ENCODE measurements around the gene AMPH.

DNA sequence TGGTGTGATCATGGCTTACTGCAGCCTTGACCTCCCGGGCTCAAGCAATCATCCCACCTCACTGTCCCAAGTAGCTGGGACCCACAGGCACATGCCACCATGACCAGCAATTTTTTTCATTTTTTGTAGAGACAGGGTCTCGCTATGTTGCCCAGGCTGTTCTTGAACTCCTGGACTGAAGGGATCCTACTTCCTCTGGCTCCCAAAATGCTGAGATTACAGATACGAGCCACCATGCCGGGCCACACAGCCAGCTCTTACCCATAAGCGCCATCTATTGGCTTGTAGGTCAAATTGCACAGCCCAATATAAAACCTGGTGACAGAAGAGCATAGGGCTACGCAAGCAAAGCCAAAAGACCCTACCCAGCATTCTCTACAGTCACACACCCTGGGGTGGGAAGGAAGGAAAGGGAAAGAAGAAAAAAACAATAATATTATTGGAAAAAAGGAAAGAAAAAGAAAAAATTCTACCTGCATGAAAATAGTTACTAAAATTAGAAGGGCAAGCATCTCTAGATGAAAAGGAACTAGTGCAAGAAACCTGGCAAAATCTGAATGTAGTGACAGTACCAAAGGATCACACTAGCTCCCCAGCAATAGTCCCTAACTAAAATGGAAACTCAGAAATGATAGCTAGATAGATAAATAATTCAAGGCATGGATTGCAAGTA is 29.4 kb upstream of the AMPH start:
- TF ChIP-seq, protein P1, sequence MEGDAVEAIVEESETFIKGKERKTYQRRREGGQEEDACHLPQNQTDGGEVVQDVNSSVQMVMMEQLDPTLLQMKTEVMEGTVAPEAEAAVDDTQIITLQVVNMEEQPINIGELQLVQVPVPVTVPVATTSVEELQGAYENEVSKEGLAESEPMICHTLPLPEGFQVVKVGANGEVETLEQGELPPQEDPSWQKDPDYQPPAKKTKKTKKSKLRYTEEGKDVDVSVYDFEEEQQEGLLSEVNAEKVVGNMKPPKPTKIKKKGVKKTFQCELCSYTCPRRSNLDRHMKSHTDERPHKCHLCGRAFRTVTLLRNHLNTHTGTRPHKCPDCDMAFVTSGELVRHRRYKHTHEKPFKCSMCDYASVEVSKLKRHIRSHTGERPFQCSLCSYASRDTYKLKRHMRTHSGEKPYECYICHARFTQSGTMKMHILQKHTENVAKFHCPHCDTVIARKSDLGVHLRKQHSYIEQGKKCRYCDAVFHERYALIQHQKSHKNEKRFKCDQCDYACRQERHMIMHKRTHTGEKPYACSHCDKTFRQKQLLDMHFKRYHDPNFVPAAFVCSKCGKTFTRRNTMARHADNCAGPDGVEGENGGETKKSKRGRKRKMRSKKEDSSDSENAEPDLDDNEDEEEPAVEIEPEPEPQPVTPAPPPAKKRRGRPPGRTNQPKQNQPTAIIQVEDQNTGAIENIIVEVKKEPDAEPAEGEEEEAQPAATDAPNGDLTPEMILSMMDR (IDR thresholded peaks at IDR 0.05) = peak; percentile 33 to 63 (median 54)
- TF ChIP-seq POLR2A (IDR thresholded peaks at IDR 0.05) = no peak
